A549 (cell line): ENCODE data around the gene MEF2D. TPM values are rescaled to one million over a fixed set of nuclear protein-coding genes. Genes with fewer than 3 reads are reported as not detected.

Experiments used
- ATAC-seq, 2 experiments: fragments of 200-7000 bp in 1 of 2; fragments of >200 bp in 1 of 2; cut with Nextera tagmentation in 1 of 2; cut with Tn5 transposase in 1 of 2; 3 replicates each; pipeline versions ENCODE4 v1.8.0 to v1.9.1; 2018 to 2020; ENCODE audit warnings: mild to moderate bottlenecking in 1 of 2, moderate library complexity in 1 of 2
- CTCF ChIA-PET: fragments of 300-600 bp; sonication (Branson Sonifier 250); formaldehyde crosslinking; extraction: SDS; loops from one replicate; lab custom pipeline; 2021; ENCODE audit warnings: antibody characterized with exemption, inconsistent platforms; lab: Yijun Ruan, JAX
- POLR2A ChIA-PET: fragments of 350-600 bp; formaldehyde crosslinking; extraction: SDS; loops from one replicate; lab custom pipeline; 2021; ENCODE audit warnings: antibody characterized with exemption, inconsistent platforms; lab: Yijun Ruan, JAX
- DNase-seq, 2 experiments: peaks; one replicate each; pipeline versions ENCODE4 v3.0.0 to v3.0.0-alpha.2; 2011 to 2016; ENCODE audit warnings: low read depth in 1 of 2, low spot score in 1 of 2
- FAIRE-seq: peaks from 2 replicates; lab custom pipeline; 2011; peaks lifted over from hg19 to GRCh38; lab: Jason Lieb, UNC
- H3K27ac ChIP-seq, 2 experiments: fragments of >200 bp; sonication (Bioruptor Twin); formaldehyde crosslinking; 3 replicates each; pipeline ENCODE4 v1.5.1; 2016 to 2017
- H3K4me1 ChIP-seq: fragments of >200 bp; sonication (Bioruptor Twin); formaldehyde crosslinking; 3 replicates; pipeline ENCODE4 v1.6.1; 2016
- H3K4me2 ChIP-seq: fragments of >200 bp; sonication (Bioruptor Twin); formaldehyde crosslinking; 3 replicates; pipeline ENCODE4 v1.6.1; 2016
- H3K4me3 ChIP-seq: fragments of >200 bp; sonication (Bioruptor Twin); formaldehyde crosslinking; 3 replicates; pipeline ENCODE4 v1.5.1; 2016
- H3K9me3 ChIP-seq: fragments of >200 bp; sonication (Bioruptor Twin); formaldehyde crosslinking; 3 replicates; pipeline ENCODE4 v1.6.1; 2016
- ATOH8 ChIP-seq: fragments of 250-450 bp; sonication (Bioruptor Pico); IDR thresholded peaks from 2 replicates; pipeline ENCODE4 v1.5.0; 2020; ENCODE audit warnings: low read depth, mild to moderate bottlenecking, moderate library complexity
- BHLHE40 ChIP-seq: IDR thresholded peaks from 2 replicates; pipeline ENCODE4 v1.6.1; 2012; ENCODE audit warnings: low read depth, low read length, inconsistent platforms
- CHD2 ChIP-seq: fragments of 150-350 bp; IDR thresholded peaks from 2 replicates; pipeline ENCODE4 v1.6.1; 2014; ENCODE audit warnings: low read length; ENCODE audit not compliant: partially characterized antibody
- CTCF ChIP-seq: fragments of >200 bp; sonication (Bioruptor Twin); formaldehyde crosslinking; IDR thresholded peaks from 3 replicates; pipeline ENCODE4 v1.5.1; 2016
- ELK1 ChIP-seq: fragments of 150-350 bp; IDR thresholded peaks from 2 replicates; pipeline ENCODE4 v1.6.1; 2014; ENCODE audit warnings: low read depth, mild to moderate bottlenecking, low read length
- EP300 ChIP-seq, 2 experiments: fragments of >200 bp; sonication (Bioruptor Twin); formaldehyde crosslinking; IDR thresholded peaks; 2 replicates in 1 of 2; 3 replicates in 1 of 2; pipeline ENCODE4 v1.6.1; 2016 to 2017
- FOSB ChIP-seq: fragments of 250-450 bp; sonication (Bioruptor Pico); IDR thresholded peaks from 2 replicates; pipeline ENCODE4 v1.5.0; 2020; ENCODE audit warnings: mild to moderate bottlenecking, moderate library complexity
- FOSL2 ChIP-seq, 2 experiments: fragments of 450-650 bp in 1 of 2; fragments of >200 bp in 1 of 2; sonication (Bioruptor Twin) in 1 of 2; formaldehyde crosslinking; IDR thresholded peaks; 2 replicates each; pipeline versions ENCODE4 v1.5.0 to v1.6.1; 2016 to 2020; ENCODE audit warnings: mild to moderate bottlenecking in 1 of 2, moderate library complexity in 1 of 2
- FOXS1 ChIP-seq: fragments of 250-450 bp; sonication (Bioruptor Pico); IDR thresholded peaks from 2 replicates; pipeline ENCODE4 v1.5.0; 2020; ENCODE audit warnings: mild to moderate bottlenecking, moderate library complexity
- GATA3 ChIP-seq: IDR thresholded peaks from 2 replicates; pipeline ENCODE4 v1.6.1; 2012; ENCODE audit warnings: borderline replicate concordance
- JUNB ChIP-seq: fragments of >200 bp; sonication (Bioruptor Twin); formaldehyde crosslinking; IDR thresholded peaks from 2 replicates; pipeline ENCODE4 v1.6.1; 2016
- MAX ChIP-seq: IDR thresholded peaks from 2 replicates; pipeline ENCODE4 v1.6.1; 2012
- MAZ ChIP-seq: fragments of 150-350 bp; IDR thresholded peaks from 2 replicates; pipeline ENCODE4 v1.6.1; 2014; ENCODE audit warnings: antibody characterized with exemption, low read depth, low read length, borderline replicate concordance
- NPAS2 ChIP-seq: fragments of 250-450 bp; sonication (Bioruptor Pico); IDR thresholded peaks from 2 replicates; pipeline ENCODE4 v1.8.0; 2022; ENCODE audit warnings: mild to moderate bottlenecking, moderate library complexity, borderline replicate concordance
- POLR2A ChIP-seq: IDR thresholded peaks from 2 replicates; pipeline ENCODE4 v1.6.1; 2012; ENCODE audit warnings: mild to moderate bottlenecking, low read length
- RAD21 ChIP-seq, 2 experiments: fragments of >200 bp in 1 of 2; sonication (Bioruptor Twin) in 1 of 2; formaldehyde crosslinking in 1 of 2; IDR thresholded peaks in 1 of 2; conservative IDR thresholded peaks in 1 of 2; 2 replicates in 1 of 2; 3 replicates in 1 of 2; pipeline ENCODE4 v1.6.1; 2012 to 2018; ENCODE audit warnings: inconsistent platforms in 1 of 2
- RARB ChIP-seq: fragments of 250-450 bp; sonication (Bioruptor Pico); IDR thresholded peaks from 2 replicates; pipeline ENCODE4 v1.8.0; 2021; ENCODE audit warnings: mild to moderate bottlenecking, moderate library complexity
- RFX5 ChIP-seq: fragments of 450-650 bp; IDR thresholded peaks from 2 replicates; pipeline ENCODE4 v1.7.1; 2014; ENCODE audit warnings: antibody characterized with exemption, mild to moderate bottlenecking, moderate library complexity
- SMC3 ChIP-seq: fragments of >200 bp; sonication (Bioruptor Twin); formaldehyde crosslinking; IDR thresholded peaks from 3 replicates; pipeline ENCODE4 v1.6.1; 2018; ENCODE audit warnings: inconsistent platforms
- SREBF2 ChIP-seq: fragments of 450-650 bp; IDR thresholded peaks from 2 replicates; pipeline ENCODE4 v1.6.1; 2014; ENCODE audit warnings: mild to moderate bottlenecking, moderate library complexity
- TP53 ChIP-seq: fragments of 250-450 bp; sonication (Bioruptor Pico); IDR thresholded peaks from 2 replicates; pipeline ENCODE4 v1.5.0; 2021; ENCODE audit warnings: mild to moderate bottlenecking, moderate library complexity
- USF2 ChIP-seq: fragments of 450-650 bp; IDR thresholded peaks from 2 replicates; pipeline ENCODE4 v1.6.1; 2014; ENCODE audit warnings: antibody characterized with exemption
- ZC3H11A ChIP-seq: fragments of 450-650 bp; IDR thresholded peaks from 2 replicates; pipeline ENCODE4 v1.6.1; 2014; ENCODE audit warnings: antibody characterized with exemption, mild to moderate bottlenecking
- ZNF302 ChIP-seq: fragments of 250-450 bp; sonication (Bioruptor Pico); IDR thresholded peaks from 2 replicates; pipeline ENCODE4 v1.9.0; 2021; ENCODE audit warnings: inconsistent platforms, mild to moderate bottlenecking, moderate library complexity
- WGBS: methylation state at CpG from one replicate; pipeline ENCODE4 v1.1.6; 2017; ENCODE audit errors: missing lambda C conversion rate; 5-methylcytosine and 5-hydroxymethylcytosine counted together
- polyA plus RNA-seq, 4 experiments: library from polyadenylated mRNA; depleted of rRNA in 3 of 4; stranded (reverse); fragments of >200 nt; fragmentation: RNase III in 1 of 4; extraction: RNeasy Plus Mini Kit Qiagen cat#74134 plus additional on column Dnase treatment in 1 of 4; gene quantifications; 2 replicates in 3 of 4; 3 replicates in 1 of 4; pipeline ENCODE4 v1.2.3, GENCODE V29; 2011 to 2017

Gene MEF2D
- polyA plus RNA-seq, 2 of the 4 experiments (the other 2 are of a cell fraction), result 16.8 to 23.4 TPM

GRCh38 chr1:156481527-156481926, 19.0 kb downstream of the MEF2D start:
- WGBS, result 90% methylated on average over 5 of the region's 5 CpGs
- peaks cover 25% of the 10 kb centered on the region for H3K4me1 ChIP-seq
- TF ChIP-seq CHD2, result no peak
- no peak for TF ChIP-seq ZC3H11A
- no peak for TF ChIP-seq GATA3
- TF ChIP-seq RAD21 (conservative IDR thresholded peaks at IDR 0.05 in 1 of 2, IDR thresholded peaks at IDR 0.05 in 1 of 2), result no peak
- no peak for TF ChIP-seq RFX5
- no peak for TF ChIP-seq MAX
- TF ChIP-seq TP53 (CRISPR knock-in tag), result no peak
- TF ChIP-seq POLR2A, result no peak
- no peak for TF ChIP-seq NPAS2
- TF ChIP-seq BHLHE40, result no peak
- TF ChIP-seq FOSL2 (IDR thresholded peaks at IDR 0.05), result no peak
- TF ChIP-seq FOSL2 (CRISPR knock-in tag; IDR thresholded peaks at IDR 0.05), result no peak
- no peak for TF ChIP-seq ATOH8 (CRISPR knock-in tag)
- TF ChIP-seq MAZ, result no peak
- no peak for TF ChIP-seq ZNF302 (CRISPR knock-in tag)
- no peak for TF ChIP-seq EP300 (IDR thresholded peaks at IDR 0.05)
- TF ChIP-seq ELK1, result no peak
- TF ChIP-seq RARB (CRISPR knock-in tag), result no peak
- no peak for TF ChIP-seq USF2
- no peak for TF ChIP-seq JUNB
- TF ChIP-seq FOSB (CRISPR knock-in tag), result no peak
- TF ChIP-seq, all 56 proteins: peak for 0
- no peak overlapping the region for H3K4me2 ChIP-seq
- CTCF ChIA-PET, result interaction anchor here (0.7 to 31.7 kb wide), 20 partner anchors 6 to 146 kb away, joined by 3 to 474 read pairs (median 4); partner anchors contain the start of genes MEF2D and NAXE
- FAIRE-seq (no peak), DNase-seq (no peak), ATAC-seq (no peak)
- H3K27ac ChIP-seq, result 0 out of 6 replicates have a peak overlapping the region, but pooled peaks of 1 of the 2 experiments have one; percentile 13
- POLR2A ChIA-PET, result interaction anchor here (0.6 to 1.2 kb wide), 3 partner anchors 19 to 24 kb away, joined by 3 to 14 read pairs (median 3); partner anchors contain the start of gene MEF2D
- no peak overlapping the region for H3K4me3 ChIP-seq
- H3K9me3 ChIP-seq, result no peaks in the 10 kb centered on the region

- WGBS, result 52% methylated on average over 32 of the region's 34 CpGs
- H3K27ac ChIP-seq, result peak overlapping the region in 1 of 2 experiments; percentile 42; a peak in 2 of 6 replicates
- CTCF ChIA-PET, result interaction anchor here (0.6 to 31.7 kb wide), 34 partner anchors 5 to 147 kb away, joined by 3 to 474 read pairs (median 4); partner anchors contain the start of genes MEF2D, NAXE and TTC24
- H3K4me2 ChIP-seq, result no peak overlapping the region
- no peak overlapping the region for H3K4me3 ChIP-seq
- no peaks in the 10 kb centered on the region for H3K9me3 ChIP-seq
- TF ChIP-seq SMC3, result peak; percentile 74
- TF ChIP-seq CTCF, result peak; percentile 64
- TF ChIP-seq MAX, result no peak
- no peak for TF ChIP-seq FOXS1 (CRISPR knock-in tag)
- TF ChIP-seq NPAS2, result no peak
- TF ChIP-seq RAD21 (conservative IDR thresholded peaks at IDR 0.05 in 1 of 2, IDR thresholded peaks at IDR 0.05 in 1 of 2), result peak; percentile 53 to 57
- TF ChIP-seq SREBF2, result no peak
- peak; percentile 36 to 78; a peak in 3 of 6 replicates for ATAC-seq
- POLR2A ChIA-PET, result interaction anchor here (0.6 to 1.2 kb wide), 5 partner anchors 11 to 23 kb away, joined by 3 to 14 read pairs (median 5); partner anchors contain the start of gene MEF2D
- no peak for FAIRE-seq
- peaks cover 29% of the 10 kb centered on the region for H3K4me1 ChIP-seq
- peak; percentile 59 to 83 for DNase-seq
Observed at GRCh38 chr1:156480411-156481192, 20.0 kb downstream of the MEF2D start.
